Hepatocyte (in vitro differentiated cells): ENCODE measurements around the gene TBL2. TPM values are rescaled to one million over a fixed set of nuclear protein-coding genes. Genes with fewer than 3 reads are reported as not detected.

Source experiments
- DNase-seq: peaks from one replicate; pipeline ENCODE4 v3.0.0-alpha.2; 2016; ENCODE audit warnings: low spot score
- H2AFZ ChIP-seq: fragments of 200-600 bp; sonication (generic); 2 replicates; pipeline ENCODE4 v1.6.0; 2016; ENCODE audit warnings: antibody characterized with exemption, mild to moderate bottlenecking
- H3K27ac ChIP-seq: fragments of 200-600 bp; sonication (generic); 2 replicates; pipeline ENCODE4 v1.5.1; 2016; ENCODE audit warnings: mild to moderate bottlenecking
- H3K27me3 ChIP-seq: fragments of 200-600 bp; sonication (generic); 2 replicates; pipeline ENCODE4 v1.6.1; 2016
- H3K36me3 ChIP-seq: fragments of 200-600 bp; sonication (generic); replicated peaks from 2 replicates; pipeline ENCODE4 v1.5.1; 2016; ENCODE audit warnings: low read depth; ENCODE audit not compliant: insufficient read depth
- H3K4me1 ChIP-seq: fragments of 200-600 bp; sonication (generic); 2 replicates; pipeline ENCODE4 v1.5.1; 2016; ENCODE audit warnings: mild to moderate bottlenecking, moderate library complexity; ENCODE audit not compliant: insufficient read depth
- H3K4me2 ChIP-seq: fragments of 200-600 bp; sonication (generic); 2 replicates; pipeline ENCODE4 v1.6.0; 2016
- H3K4me3 ChIP-seq: fragments of 200-600 bp; sonication (generic); 2 replicates; pipeline ENCODE4 v1.5.1; 2016; ENCODE audit warnings: mild to moderate bottlenecking
- H3K79me2 ChIP-seq: fragments of 200-600 bp; sonication (generic); 2 replicates; pipeline ENCODE4 v1.6.0; 2017; ENCODE audit warnings: mild to moderate bottlenecking
- H3K9me2 ChIP-seq: fragments of 200-600 bp; sonication (generic); replicated peaks from 2 replicates; pipeline ENCODE4 v1.6.0; 2017; ENCODE audit warnings: mild to moderate bottlenecking; ENCODE audit not compliant: insufficient read depth
- H3K9me3 ChIP-seq: fragments of 200-600 bp; sonication (generic); 2 replicates; pipeline ENCODE4 v1.5.1; 2016; ENCODE audit warnings: low read depth, mild to moderate bottlenecking
- H4K20me1 ChIP-seq: fragments of 200-600 bp; sonication (generic); 2 replicates; pipeline ENCODE4 v1.6.0; 2016; ENCODE audit warnings: mild to moderate bottlenecking; ENCODE audit not compliant: insufficient read depth, poor library complexity, severe bottlenecking
- CTCF ChIP-seq: fragments of 200-600 bp; sonication (generic); IDR thresholded peaks from 2 replicates; pipeline ENCODE4 v1.5.1; 2016; ENCODE audit warnings: antibody characterized with exemption, mild to moderate bottlenecking; ENCODE audit not compliant: poor library complexity
- EZH2 ChIP-seq: fragments of 200-600 bp; sonication (generic); IDR thresholded peaks from 2 replicates; pipeline ENCODE4 v1.6.1; 2016; ENCODE audit warnings: antibody characterized with exemption, mild to moderate bottlenecking, borderline replicate concordance
- EZH2phosphoT487 ChIP-seq: fragments of 200-600 bp; sonication (generic); IDR thresholded peaks from one replicate; pipeline ENCODE4 v1.6.1; 2018; ENCODE audit warnings: antibody characterized with exemption, mild to moderate bottlenecking, low read depth, moderate library complexity; ENCODE audit not compliant: unreplicated experiment, severe bottlenecking
- WGBS: methylation state at CpG from one replicate; pipeline ENCODE4 v1.1.6; 2016; ENCODE audit warnings: low lambda C conversion rate; ENCODE audit errors: missing lambda C conversion rate; 5-methylcytosine and 5-hydroxymethylcytosine counted together
- polyA plus RNA-seq: library from polyadenylated mRNA; unstranded; fragments of >200 nt; fragmentation: Nextera tagmentation; extraction: Ambion mirVana; gene quantifications from 2 replicates; pipeline ENCODE4 v1.2.1, GENCODE V29; 2016
- total RNA-seq: library from RNA; depleted of rRNA; stranded (reverse); fragments of >200 nt; gene quantifications from 2 replicates; pipeline ENCODE4 v1.2.3, GENCODE V29; 2014

The TBL2 gene
- total and polyA plus RNA-seq, 2 experiments from 2014 or later, result 55.5 to 73.6 TPM

GRCh38 chr7:73599916-73600315 lies 21.5 kb upstream of the TBL2 start:
- Histone ChIP-seq H2AFZ (no peak overlapping the region), H3K4me2 (no peak overlapping the region), H4K20me1 (no peaks in the 10 kb centered on the region), H3K9me2 (no peaks in the 10 kb centered on the region), H3K79me2 (no peaks in the 10 kb centered on the region), H3K27ac (no peak overlapping the region), H3K4me1 (no peaks in the 10 kb centered on the region), H3K9me3 (no peaks in the 10 kb centered on the region), H3K27me3 (no peaks in the 10 kb centered on the region), H3K36me3 (no peaks in the 10 kb centered on the region), H3K4me3 (no peak overlapping the region)
- no peak for DNase-seq
- TF ChIP-seq EZH2phosphoT487 (no peak), EZH2 (no peak), CTCF (no peak)
- WGBS, result 80% methylated on average over 4 of the region's 7 CpGs

GRCh38 chr7:73599151-73599882 lies 20.9 kb upstream of the TBL2 start:
- H3K9me3 ChIP-seq, result no peaks in the 10 kb centered on the region

GRCh38 chr7:73597978-73598782 lies 19.8 kb upstream of the TBL2 start:
- DNase-seq, result no peak
- H3K4me1 ChIP-seq, result no peaks in the 10 kb centered on the region
- H4K20me1 ChIP-seq, result no peaks in the 10 kb centered on the region
- no peaks in the 10 kb centered on the region for H3K9me3 ChIP-seq
- H3K79me2 ChIP-seq, result no peaks in the 10 kb centered on the region
- no peaks in the 10 kb centered on the region for H3K36me3 ChIP-seq
- no peak overlapping the region for H2AFZ ChIP-seq
- WGBS, result 88% methylated on average over 5 of the region's 5 CpGs
- no peak overlapping the region for H3K27ac ChIP-seq
- H3K9me2 ChIP-seq, result no peaks in the 10 kb centered on the region
- H3K4me2 ChIP-seq, result no peak overlapping the region
- no peaks in the 10 kb centered on the region for H3K27me3 ChIP-seq
- no peak overlapping the region for H3K4me3 ChIP-seq
- TF ChIP-seq EZH2phosphoT487, result no peak
- no peak for TF ChIP-seq EZH2
- TF ChIP-seq CTCF, result no peak

More at GRCh38 chr7:73599151-73599882, 20.9 kb upstream of the TBL2 start:
- no peaks in the 10 kb centered on the region for H3K4me1 ChIP-seq
- no peak for TF ChIP-seq EZH2
- no peak for TF ChIP-seq EZH2phosphoT487
- no peak for TF ChIP-seq CTCF
- H2AFZ ChIP-seq, result no peak overlapping the region
- H3K27me3 ChIP-seq, result no peaks in the 10 kb centered on the region
- H3K9me2 ChIP-seq, result no peaks in the 10 kb centered on the region
- no peak overlapping the region for H3K27ac ChIP-seq
- H4K20me1 ChIP-seq, result no peaks in the 10 kb centered on the region
- DNase-seq, result no peak
- H3K36me3 ChIP-seq, result no peaks in the 10 kb centered on the region
- 86% methylated on average over 11 of the region's 13 CpGs for WGBS
- no peaks in the 10 kb centered on the region for H3K79me2 ChIP-seq
- no peak overlapping the region for H3K4me3 ChIP-seq
- H3K4me2 ChIP-seq, result no peak overlapping the region
